Stimulated activated CD8-positive, alpha-beta memory T cell treated with anti-CD3 and anti-CD28 coated beads, Interleukin-4, amount 100 ng/mL, for 1 hour (primary cell): Measurements from ENCODE around the gene APOBEC4.
"Not testable (repeated sequence)": the region's sequence is repeated elsewhere in the genome, so short reads cannot be mapped to it uniquely, and the experiment has no call there.

Source experiments
- DNase-seq, 2 donors: peaks; one replicate each; pipeline ENCODE4 v3.0.0-alpha.2; 2020; ENCODE audit warnings: low read depth in 2 of 2, low spot score in 1 of 2

The APOBEC4 gene

GRCh38 chr1:183635099-183635605 is 18.0 kb downstream of the APOBEC4 start:
- DNase-seq: no peak

GRCh38 chr1:183634429-183635065 is 18.6 kb downstream of the APOBEC4 start:
- no peak for DNase-seq

- DNase-seq: no peak
Measured at GRCh38 chr1:183633676-183634343, 19.3 kb downstream of the APOBEC4 start.

- DNase-seq: no peak
Measured at GRCh38 chr1:183632964-183633363, 20.2 kb downstream of the APOBEC4 start.

GRCh38 chr1:183632114-183632513 is 21.0 kb downstream of the APOBEC4 start:
- DNase-seq: no peak

GRCh38 chr1:183630748-183631147 is 22.4 kb downstream of the APOBEC4 start:
- DNase-seq: no peak

- DNase-seq: no peak
Measured at GRCh38 chr1:183628537-183628936, 24.6 kb downstream of the APOBEC4 start.

- not testable (repeated sequence) for DNase-seq
Measured at GRCh38 chr1:183626236-183626635, 26.9 kb downstream of the APOBEC4 start.

- no peak for DNase-seq
Measured at GRCh38 chr1:183622884-183623785, 30.0 kb downstream of the APOBEC4 start.

- no peak for DNase-seq
Measured at GRCh38 chr1:183622013-183622412, 31.1 kb downstream of the APOBEC4 start.

- DNase-seq: no peak
Measured at GRCh38 chr1:183620311-183620710, 32.8 kb downstream of the APOBEC4 start.

- DNase-seq: no peak
Measured at GRCh38 chr1:183619781-183620180, 33.3 kb downstream of the APOBEC4 start.

GRCh38 chr1:183618202-183618601 is 34.9 kb downstream of the APOBEC4 start:
- not testable (repeated sequence) for DNase-seq

GRCh38 chr1:183612975-183613374 is 40.1 kb downstream of the APOBEC4 start:
- DNase-seq: not testable (repeated sequence)

- DNase-seq: no peak
Measured at GRCh38 chr1:183612407-183612806, 40.7 kb downstream of the APOBEC4 start.

- no peak for DNase-seq
Measured at GRCh38 chr1:183611021-183611420, 42.1 kb downstream of the APOBEC4 start.

GRCh38 chr1:183609759-183610452 is 43.2 kb downstream of the APOBEC4 start:
- DNase-seq: no peak

- no peak for DNase-seq
Measured at GRCh38 chr1:183609313-183609712, 43.8 kb downstream of the APOBEC4 start.

- no peak for DNase-seq
Measured at GRCh38 chr1:183607322-183607980, 45.7 kb downstream of the APOBEC4 start.

- DNase-seq: no peak
Measured at GRCh38 chr1:183605904-183606303, 47.2 kb downstream of the APOBEC4 start.
